WTC11 (cell line): ENCODE measurements around the gene ISM1. TPM values are rescaled to one million over a fixed set of nuclear protein-coding genes. Genes with fewer than 3 reads are reported as not detected.

Source experiments
- ATAC-seq: fragments of 200-7000 bp; cut with Tn5 transposase; 2 replicates; pipeline ENCODE4 v1.10.0; 2021; ENCODE audit warnings: mild to moderate bottlenecking, moderate library complexity
- CTCF ChIA-PET: fragments of 300-600 bp; sonication (Branson Sonifier 250); formaldehyde crosslinking; loops from one replicate; lab custom pipeline; 2021; ENCODE audit warnings: antibody characterized with exemption; lab: Charles Lee
- POLR2A ChIA-PET: fragments of 350-600 bp; sonication (Branson Sonifier 250); formaldehyde crosslinking; loops from one replicate; lab custom pipeline; 2021; ENCODE audit warnings: antibody characterized with exemption; lab: Charles Lee
- DNase-seq: peaks from one replicate; pipeline ENCODE4 v3.0.0; 2021; ENCODE audit warnings: low spot score
- H3K27ac Mint-ChIP-seq: 2 replicates; pipeline ENCODE4 v1.8.0; 2021; ENCODE audit warnings: mixed read lengths
- H3K27me3 Mint-ChIP-seq: 2 replicates; pipeline ENCODE4 v1.8.0; 2021; ENCODE audit warnings: low read depth, mild to moderate bottlenecking, moderate library complexity, mixed read lengths
- H3K36me3 Mint-ChIP-seq: 2 replicates; pipeline ENCODE4 v1.8.0; 2021; ENCODE audit warnings: mixed read lengths
- H3K4me1 Mint-ChIP-seq: 2 replicates; pipeline ENCODE4 v1.8.0; 2022; ENCODE audit warnings: mixed read lengths
- H3K4me3 Mint-ChIP-seq: 2 replicates; pipeline ENCODE4 v1.8.0; 2021; ENCODE audit warnings: mild to moderate bottlenecking, moderate library complexity, mixed read lengths
- H3K9me3 Mint-ChIP-seq: 2 replicates; pipeline ENCODE4 v1.8.0; 2021; ENCODE audit warnings: mixed read lengths
- ATF2 ChIP-seq: sonication (generic); formaldehyde crosslinking; IDR thresholded peaks from 2 replicates; pipeline ENCODE4 v1.8.1; 2022; ENCODE audit warnings: low read depth, missing genetic modification reagents, borderline replicate concordance
- ATF3 ChIP-seq: sonication (generic); formaldehyde crosslinking; conservative IDR thresholded peaks from 2 replicates; pipeline ENCODE4 v1.8.1; 2022; ENCODE audit warnings: mild to moderate bottlenecking, missing genetic modification reagents
- CREM ChIP-seq: sonication (generic); formaldehyde crosslinking; IDR thresholded peaks from 2 replicates; pipeline ENCODE4 v1.8.1; 2022; ENCODE audit warnings: mild to moderate bottlenecking, missing genetic modification reagents, moderate library complexity
- CTCF ChIP-seq: fragments of 200-600 bp; IDR thresholded peaks from 2 replicates; pipeline ENCODE4 v1.8.0; 2022; ENCODE audit warnings: antibody characterized with exemption
- E2F4 ChIP-seq: sonication (generic); formaldehyde crosslinking; IDR thresholded peaks from 2 replicates; pipeline ENCODE4 v1.8.1; 2022; ENCODE audit warnings: low read depth, mild to moderate bottlenecking, moderate library complexity, missing genetic modification reagents, borderline replicate concordance
- ETV6 ChIP-seq: sonication (generic); formaldehyde crosslinking; IDR thresholded peaks from 2 replicates; pipeline ENCODE4 v1.8.1; 2022; ENCODE audit warnings: mild to moderate bottlenecking, missing genetic modification reagents
- HMGXB4 ChIP-seq: sonication (generic); formaldehyde crosslinking; IDR thresholded peaks from 2 replicates; pipeline ENCODE4 v1.8.1; 2023; ENCODE audit warnings: mild to moderate bottlenecking, moderate library complexity, missing genetic modification reagents
- KAT7 ChIP-seq: sonication (generic); formaldehyde crosslinking; IDR thresholded peaks from 2 replicates; pipeline ENCODE4 v1.8.1; 2023; ENCODE audit warnings: missing genetic modification reagents, mild to moderate bottlenecking, borderline replicate concordance
- MLX ChIP-seq: sonication (generic); formaldehyde crosslinking; IDR thresholded peaks from 2 replicates; pipeline ENCODE4 v1.8.1; 2023; ENCODE audit warnings: mild to moderate bottlenecking, missing genetic modification reagents, moderate library complexity
- PREB ChIP-seq: sonication (generic); formaldehyde crosslinking; IDR thresholded peaks from 2 replicates; pipeline ENCODE4 v1.8.1; 2022; ENCODE audit warnings: mild to moderate bottlenecking, missing genetic modification reagents, moderate library complexity, borderline replicate concordance
- PRRX2 ChIP-seq: fragments of 250-450 bp; sonication (Bioruptor Pico); IDR thresholded peaks from 2 replicates; pipeline ENCODE4 v1.8.0; 2021; ENCODE audit warnings: mild to moderate bottlenecking
- SOX15 ChIP-seq: fragments of 250-450 bp; sonication (Bioruptor Pico); IDR thresholded peaks from 2 replicates; pipeline ENCODE4 v1.9.0; 2021; ENCODE audit warnings: mild to moderate bottlenecking
- TEAD1 ChIP-seq: sonication (generic); formaldehyde crosslinking; IDR thresholded peaks from 2 replicates; pipeline ENCODE4 v1.8.0; 2022; ENCODE audit warnings: mild to moderate bottlenecking, missing genetic modification reagents
- ZNF121 ChIP-seq: sonication (generic); formaldehyde crosslinking; IDR thresholded peaks from 2 replicates; pipeline ENCODE4 v1.8.0; 2023; ENCODE audit warnings: missing genetic modification reagents
- ZNF281 ChIP-seq: sonication (generic); formaldehyde crosslinking; IDR thresholded peaks from 2 replicates; pipeline ENCODE4 v1.8.0; 2023; ENCODE audit warnings: mild to moderate bottlenecking, missing genetic modification reagents
- ZNF317 ChIP-seq: sonication (generic); formaldehyde crosslinking; IDR thresholded peaks from 2 replicates; pipeline ENCODE4 v1.8.1; 2023; ENCODE audit warnings: low read depth, mild to moderate bottlenecking, moderate library complexity, missing genetic modification reagents, borderline replicate concordance
- ZNF396 ChIP-seq: fragments of 250-450 bp; sonication (Bioruptor Pico); IDR thresholded peaks from 2 replicates; pipeline ENCODE4 v1.8.0; 2021; ENCODE audit warnings: mild to moderate bottlenecking, moderate library complexity, borderline replicate concordance
- total RNA-seq: library from RNA; stranded (reverse); gene quantifications from 3 replicates; pipeline ENCODE4 v1.2.3, GENCODE V29; 2021

The ISM1 gene
- total RNA-seq, 1 experiment from 2014 or later: 0.52 TPM

- ChIA-PET CTCF (interaction anchor here (1.4 kb wide), 1 partner anchor 14 kb away, joined by 6 read pairs; no protein-coding TSS in a partner anchor), POLR2A (no interaction called here)
- H3K27ac Mint-ChIP-seq: no peak overlapping the region
Measured at GRCh38 chr20:13288357-13288756, 67.3 kb downstream of the ISM1 start.

GRCh38 chr20:13289031-13289430 is 68.0 kb downstream of the ISM1 start:
- no peaks in the 10 kb centered on the region for H3K36me3 Mint-ChIP-seq
- ATAC-seq (no peak), DNase-seq (no peak)
- H3K4me3 Mint-ChIP-seq: no peak overlapping the region
- peaks cover 4% of the 10 kb centered on the region for H3K9me3 Mint-ChIP-seq
- ChIA-PET CTCF (interaction anchor here (1.4 kb wide), 1 partner anchor 13 kb away, joined by 6 read pairs; no protein-coding TSS in a partner anchor), POLR2A (no interaction called here)
- no peaks in the 10 kb centered on the region for H3K27me3 Mint-ChIP-seq
- no peak overlapping the region for H3K27ac Mint-ChIP-seq
- peaks cover 6% of the 10 kb centered on the region; the same call in 1 of the 2 replicates for H3K4me1 Mint-ChIP-seq
- TF ChIP-seq HMGXB4 (CRISPR knock-in tag): no peak
- no peak for TF ChIP-seq SOX15 (CRISPR knock-in tag)
- no peak for TF ChIP-seq KAT7 (CRISPR knock-in tag)
- TF ChIP-seq PRRX2: no peak
- no peak for TF ChIP-seq ETV6 (CRISPR knock-in tag)
- TF ChIP-seq ZNF121 (CRISPR knock-in tag): no peak
- no peak for TF ChIP-seq ATF2 (CRISPR knock-in tag)
- no peak for TF ChIP-seq E2F4 (CRISPR knock-in tag)

More at GRCh38 chr20:13288357-13288756, 67.3 kb downstream of the ISM1 start:
- no peak for TF ChIP-seq TEAD1
- no peak for TF ChIP-seq ZNF121 (CRISPR knock-in tag)
- TF ChIP-seq SOX15 (CRISPR knock-in tag): no peak
- no peak for TF ChIP-seq CTCF
- no peak for TF ChIP-seq ATF3 (CRISPR knock-in tag)
- TF ChIP-seq ZNF281: no peak
- no peak for TF ChIP-seq PREB
- TF ChIP-seq ZNF317: no peak
- TF ChIP-seq ZNF396 (CRISPR knock-in tag): no peak
- TF ChIP-seq CREM: no peak
- TF ChIP-seq MLX (CRISPR knock-in tag): no peak
- ATAC-seq: no peak
- H3K4me1 Mint-ChIP-seq: peaks cover 6% of the 10 kb centered on the region; the same call in 1 of the 2 replicates
- no peak for DNase-seq
- H3K36me3 Mint-ChIP-seq: no peaks in the 10 kb centered on the region
- no peaks in the 10 kb centered on the region for H3K27me3 Mint-ChIP-seq
- no peak overlapping the region for H3K4me3 Mint-ChIP-seq
- H3K9me3 Mint-ChIP-seq: peaks cover 4% of the 10 kb centered on the region
